HL-60 (cell line): Measurements from ENCODE around the gene KRT4.

Experiments
- DNase-seq, 2 experiments: peaks; one replicate each; pipeline ENCODE4 v3.0.0-alpha.2; 2010 to 2020; ENCODE audit warnings: low read depth in 1 of 2, low spot score in 1 of 2
- H3K27ac ChIP-seq: fragments of 250-450 bp; sonication (Bioruptor Pico); replicated peaks from 2 replicates; pipeline ENCODE4 v1.5.1; 2020; ENCODE audit warnings: mild to moderate bottlenecking, moderate library complexity
- H3K27me3 ChIP-seq: fragments of 250-450 bp; sonication (Bioruptor Pico); 2 replicates; pipeline ENCODE4 v1.5.1; 2021; ENCODE audit warnings: mild to moderate bottlenecking, moderate library complexity; ENCODE audit not compliant: insufficient read depth, poor library complexity, severe bottlenecking
- H3K4me3 ChIP-seq: replicated peaks from 2 replicates; pipeline ENCODE4 v1.5.1; 2011; ENCODE audit warnings: mild to moderate bottlenecking, control low read depth, low read length; ENCODE audit not compliant: insufficient read depth
- GABPA ChIP-seq: IDR thresholded peaks from 2 replicates; pipeline ENCODE4 v1.6.1; 2012; ENCODE audit warnings: low read depth
- POLR2AphosphoS5 ChIP-seq: IDR thresholded peaks from 2 replicates; pipeline ENCODE4 v1.6.1; 2012; ENCODE audit warnings: low read depth
- SPI1 ChIP-seq: IDR thresholded peaks from 2 replicates; pipeline ENCODE4 v1.6.1; 2012; ENCODE audit warnings: low read depth, mild to moderate bottlenecking, borderline replicate concordance
- TF ChIP-seq, protein P1 (sequence below): IDR thresholded peaks from 2 replicates; pipeline ENCODE4 v1.6.1; 2012; ENCODE audit warnings: low read depth; ENCODE audit not compliant: insufficient replicate concordance
- TF ChIP-seq, protein P2 (sequence below): IDR thresholded peaks from one replicate; pipeline ENCODE4 v1.5.1; 2011; ENCODE audit warnings: low read length, control low read depth, inconsistent platforms; ENCODE audit not compliant: insufficient read depth

Gene KRT4

GRCh38 chr12:52768479-52769200, 45.3 kb downstream of the KRT4 start:
- H3K27me3 ChIP-seq = no peaks in the 10 kb centered on the region
- no peak overlapping the region for H3K27ac ChIP-seq
- DNase-seq = no peak
- TF ChIP-seq POLR2AphosphoS5 = no peak
- TF ChIP-seq SPI1 = no peak
- TF ChIP-seq, protein P1, sequence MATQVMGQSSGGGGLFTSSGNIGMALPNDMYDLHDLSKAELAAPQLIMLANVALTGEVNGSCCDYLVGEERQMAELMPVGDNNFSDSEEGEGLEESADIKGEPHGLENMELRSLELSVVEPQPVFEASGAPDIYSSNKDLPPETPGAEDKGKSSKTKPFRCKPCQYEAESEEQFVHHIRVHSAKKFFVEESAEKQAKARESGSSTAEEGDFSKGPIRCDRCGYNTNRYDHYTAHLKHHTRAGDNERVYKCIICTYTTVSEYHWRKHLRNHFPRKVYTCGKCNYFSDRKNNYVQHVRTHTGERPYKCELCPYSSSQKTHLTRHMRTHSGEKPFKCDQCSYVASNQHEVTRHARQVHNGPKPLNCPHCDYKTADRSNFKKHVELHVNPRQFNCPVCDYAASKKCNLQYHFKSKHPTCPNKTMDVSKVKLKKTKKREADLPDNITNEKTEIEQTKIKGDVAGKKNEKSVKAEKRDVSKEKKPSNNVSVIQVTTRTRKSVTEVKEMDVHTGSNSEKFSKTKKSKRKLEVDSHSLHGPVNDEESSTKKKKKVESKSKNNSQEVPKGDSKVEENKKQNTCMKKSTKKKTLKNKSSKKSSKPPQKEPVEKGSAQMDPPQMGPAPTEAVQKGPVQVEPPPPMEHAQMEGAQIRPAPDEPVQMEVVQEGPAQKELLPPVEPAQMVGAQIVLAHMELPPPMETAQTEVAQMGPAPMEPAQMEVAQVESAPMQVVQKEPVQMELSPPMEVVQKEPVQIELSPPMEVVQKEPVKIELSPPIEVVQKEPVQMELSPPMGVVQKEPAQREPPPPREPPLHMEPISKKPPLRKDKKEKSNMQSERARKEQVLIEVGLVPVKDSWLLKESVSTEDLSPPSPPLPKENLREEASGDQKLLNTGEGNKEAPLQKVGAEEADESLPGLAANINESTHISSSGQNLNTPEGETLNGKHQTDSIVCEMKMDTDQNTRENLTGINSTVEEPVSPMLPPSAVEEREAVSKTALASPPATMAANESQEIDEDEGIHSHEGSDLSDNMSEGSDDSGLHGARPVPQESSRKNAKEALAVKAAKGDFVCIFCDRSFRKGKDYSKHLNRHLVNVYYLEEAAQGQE = no peak
- TF ChIP-seq, protein P2, sequence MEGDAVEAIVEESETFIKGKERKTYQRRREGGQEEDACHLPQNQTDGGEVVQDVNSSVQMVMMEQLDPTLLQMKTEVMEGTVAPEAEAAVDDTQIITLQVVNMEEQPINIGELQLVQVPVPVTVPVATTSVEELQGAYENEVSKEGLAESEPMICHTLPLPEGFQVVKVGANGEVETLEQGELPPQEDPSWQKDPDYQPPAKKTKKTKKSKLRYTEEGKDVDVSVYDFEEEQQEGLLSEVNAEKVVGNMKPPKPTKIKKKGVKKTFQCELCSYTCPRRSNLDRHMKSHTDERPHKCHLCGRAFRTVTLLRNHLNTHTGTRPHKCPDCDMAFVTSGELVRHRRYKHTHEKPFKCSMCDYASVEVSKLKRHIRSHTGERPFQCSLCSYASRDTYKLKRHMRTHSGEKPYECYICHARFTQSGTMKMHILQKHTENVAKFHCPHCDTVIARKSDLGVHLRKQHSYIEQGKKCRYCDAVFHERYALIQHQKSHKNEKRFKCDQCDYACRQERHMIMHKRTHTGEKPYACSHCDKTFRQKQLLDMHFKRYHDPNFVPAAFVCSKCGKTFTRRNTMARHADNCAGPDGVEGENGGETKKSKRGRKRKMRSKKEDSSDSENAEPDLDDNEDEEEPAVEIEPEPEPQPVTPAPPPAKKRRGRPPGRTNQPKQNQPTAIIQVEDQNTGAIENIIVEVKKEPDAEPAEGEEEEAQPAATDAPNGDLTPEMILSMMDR = no peak
- no peak for TF ChIP-seq GABPA
- H3K4me3 ChIP-seq = no peak overlapping the region

DNA sequence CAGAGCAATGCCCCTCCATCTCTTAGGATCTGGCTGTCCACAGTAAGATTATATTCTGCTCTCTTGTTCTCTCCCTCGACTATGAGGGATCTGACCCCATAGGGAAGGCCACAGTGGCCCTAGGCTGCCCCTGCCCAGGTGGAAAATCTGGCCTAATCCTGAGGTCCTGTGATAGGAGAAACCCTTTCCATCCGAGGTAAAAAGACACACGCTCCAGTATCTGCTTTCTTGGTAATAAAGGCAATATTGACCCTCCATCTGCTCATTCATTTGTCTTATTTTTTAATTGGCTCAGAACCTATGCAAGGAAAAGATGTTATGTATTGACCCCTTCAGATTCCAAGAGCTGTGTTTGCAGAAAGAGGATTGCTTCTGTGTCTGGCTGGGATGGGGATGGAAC, 46.5 kb downstream of the KRT4 start:
- H3K27me3 ChIP-seq = no peaks in the 10 kb centered on the region
- no peak for DNase-seq
- TF ChIP-seq, protein P1 = no peak
- no peak for TF ChIP-seq POLR2AphosphoS5
- TF ChIP-seq GABPA = no peak
- TF ChIP-seq, protein P2 = no peak
- TF ChIP-seq SPI1 = no peak
- no peak overlapping the region for H3K27ac ChIP-seq
- H3K4me3 ChIP-seq = no peak overlapping the region

DNA sequence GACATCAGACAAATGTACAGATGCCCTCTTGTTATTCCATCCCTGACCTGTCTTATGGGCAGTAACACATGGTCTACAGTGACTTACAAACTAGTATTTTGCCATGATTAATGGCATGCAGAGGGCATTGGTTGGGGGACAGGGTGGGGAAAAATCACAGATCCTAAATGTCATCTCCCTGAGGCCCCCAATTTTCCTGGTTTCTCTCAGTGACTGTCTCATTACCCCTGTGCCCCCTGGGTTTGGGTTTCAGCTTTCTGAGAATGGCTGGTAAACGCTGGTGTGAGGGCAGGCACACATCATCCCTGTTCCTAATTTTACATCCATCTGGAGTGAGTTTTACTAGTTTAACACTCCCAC, 46.9 kb downstream of the KRT4 start:
- no peak overlapping the region for H3K4me3 ChIP-seq
- H3K27me3 ChIP-seq = no peaks in the 10 kb centered on the region
- TF ChIP-seq, protein P1 = no peak
- TF ChIP-seq SPI1 = no peak
- TF ChIP-seq, protein P2 = no peak
- TF ChIP-seq GABPA = no peak
- no peak for TF ChIP-seq POLR2AphosphoS5
- DNase-seq = no peak
- no peak overlapping the region for H3K27ac ChIP-seq
